Colon (tissue), 2 donors: ENCODE results near the gene PTBP3.
"Not testable (repeated sequence)": the region's sequence is repeated elsewhere in the genome, so short reads cannot be mapped to it uniquely, and the experiment has no call there.

Source experiments
- FAIRE-seq: peaks from 2 replicates; lab custom pipeline; 2012; peaks lifted over from hg19 to GRCh38; lab: Jason Lieb, UNC
- donor health status: control.
- donor health status: control.

PTBP3 gene

DNA sequence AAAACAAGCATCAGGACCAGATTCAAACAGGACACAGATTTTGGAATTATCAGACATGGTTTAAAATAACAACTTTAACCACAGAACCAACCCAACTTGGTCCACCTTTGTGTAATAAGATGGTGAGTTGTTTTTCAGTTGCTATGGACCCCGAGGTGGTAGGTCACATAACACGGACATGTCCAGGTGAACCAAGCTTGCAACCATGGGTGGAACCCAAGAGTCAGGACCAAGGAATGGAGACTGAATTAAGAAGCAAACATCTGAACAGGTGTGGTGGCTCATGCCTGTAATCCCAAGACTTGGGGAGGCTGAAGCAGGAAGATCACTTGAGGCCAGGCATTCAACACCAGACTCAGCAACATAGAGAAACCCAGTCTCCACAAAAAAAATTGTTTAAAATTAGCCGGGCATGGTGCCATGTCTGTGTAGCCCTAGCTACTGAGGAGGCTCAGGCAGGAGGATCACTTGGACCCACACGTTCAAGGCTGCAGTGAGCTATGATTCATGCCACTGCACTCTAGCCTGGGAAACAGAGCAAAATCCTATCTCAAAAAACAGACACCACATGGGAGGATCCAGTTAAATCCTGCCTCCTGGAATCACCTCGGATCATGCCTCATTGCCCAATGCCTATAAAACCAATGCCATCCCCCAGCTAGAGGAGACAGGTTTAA lies 10.6 kb downstream of the PTBP3 start:
- no peak for FAIRE-seq

DNA sequence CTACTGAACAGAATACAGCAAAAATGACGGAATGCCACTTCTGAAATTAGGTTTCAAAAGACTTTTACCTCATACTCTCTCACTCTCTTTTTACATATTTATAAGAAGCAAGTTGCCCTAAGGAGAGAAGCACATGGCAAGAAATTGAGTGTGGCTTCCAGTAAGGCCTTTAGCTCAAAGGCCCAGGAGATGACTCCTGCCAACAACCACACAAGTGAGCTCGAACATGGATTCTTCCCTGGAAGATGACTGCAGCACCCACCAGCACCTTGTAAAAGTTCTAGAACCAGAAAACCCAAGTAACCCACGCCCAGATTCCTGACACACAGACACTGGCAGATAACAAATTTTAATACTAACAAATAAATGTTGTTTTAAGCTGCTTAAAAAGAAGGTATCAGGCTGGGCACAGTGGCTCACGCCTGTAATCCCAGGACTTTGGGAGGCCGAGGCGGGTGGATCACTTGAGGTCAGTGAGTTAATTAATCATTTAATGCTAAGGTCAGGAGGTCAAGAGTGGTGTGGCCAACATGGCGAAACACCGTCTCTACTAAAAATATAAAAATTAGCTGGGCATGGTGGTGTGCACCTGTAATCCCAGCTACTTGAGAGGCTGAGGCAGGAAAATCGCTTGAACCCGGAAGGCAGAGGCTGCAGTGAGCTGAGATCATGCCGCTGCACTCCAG lies 17.0 kb downstream of the PTBP3 start:
- no peak for FAIRE-seq

DNA sequence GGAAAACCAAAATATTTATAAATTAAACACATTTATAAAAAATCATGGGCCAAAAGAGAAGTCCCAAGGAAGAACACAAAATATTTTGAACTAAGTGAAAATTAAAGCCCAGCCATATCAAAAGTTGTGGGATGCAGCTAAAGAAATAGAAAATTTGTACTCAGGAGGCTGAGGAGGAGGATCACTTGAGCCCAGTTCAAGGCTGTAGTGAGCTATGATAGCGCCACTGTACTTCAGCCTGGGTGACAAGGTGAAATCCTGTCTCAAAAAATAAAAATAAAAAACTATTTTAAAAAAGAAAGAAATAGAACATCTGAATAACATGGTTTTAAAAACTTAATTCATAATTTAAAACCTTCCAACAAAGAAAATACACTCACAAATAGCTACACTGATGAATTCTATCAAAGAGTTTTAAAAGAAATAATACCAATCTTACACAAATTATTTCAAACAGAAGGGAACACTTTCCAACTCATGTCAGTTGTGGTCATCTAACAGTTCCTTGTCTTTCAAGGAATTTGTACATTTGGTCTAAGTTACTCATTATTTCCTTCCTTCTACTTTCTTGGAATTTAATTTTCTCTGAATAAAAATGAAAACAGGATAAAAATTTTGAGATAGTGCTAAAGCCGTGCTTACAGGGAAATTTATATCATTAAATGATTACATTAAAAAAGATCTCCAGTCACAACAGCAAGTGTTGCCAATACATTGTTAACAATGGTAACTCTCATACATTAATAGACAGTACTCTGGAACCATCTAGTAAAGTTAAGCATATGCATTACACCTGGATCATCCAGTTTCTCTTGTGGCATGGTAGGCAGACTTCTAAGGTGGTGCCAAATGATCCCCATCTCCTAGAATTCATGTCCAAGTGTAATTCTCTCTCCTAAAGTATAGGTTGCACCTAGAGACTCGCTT lies 17.8 kb downstream of the PTBP3 start:
- FAIRE-seq: no peak

DNA sequence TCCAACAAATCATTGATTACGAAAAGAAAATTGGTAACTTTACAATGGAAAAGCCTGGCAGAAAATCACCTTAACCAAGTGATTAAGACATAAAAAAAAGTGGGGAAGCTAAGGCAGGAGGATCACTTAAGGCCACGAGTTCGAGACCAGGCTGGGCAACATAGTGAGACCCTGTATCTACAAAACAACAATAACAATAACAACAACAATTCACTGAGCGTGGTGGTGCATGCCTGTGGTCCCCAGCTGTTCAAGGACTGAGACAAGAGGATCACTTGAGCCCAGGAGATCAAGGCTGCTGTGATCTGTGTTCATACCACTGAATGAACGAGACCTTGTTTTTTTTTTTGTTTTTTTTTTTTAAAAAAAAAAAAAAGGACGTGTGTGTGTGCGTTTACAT lies 21.3 kb downstream of the PTBP3 start:
- no peak for FAIRE-seq

DNA sequence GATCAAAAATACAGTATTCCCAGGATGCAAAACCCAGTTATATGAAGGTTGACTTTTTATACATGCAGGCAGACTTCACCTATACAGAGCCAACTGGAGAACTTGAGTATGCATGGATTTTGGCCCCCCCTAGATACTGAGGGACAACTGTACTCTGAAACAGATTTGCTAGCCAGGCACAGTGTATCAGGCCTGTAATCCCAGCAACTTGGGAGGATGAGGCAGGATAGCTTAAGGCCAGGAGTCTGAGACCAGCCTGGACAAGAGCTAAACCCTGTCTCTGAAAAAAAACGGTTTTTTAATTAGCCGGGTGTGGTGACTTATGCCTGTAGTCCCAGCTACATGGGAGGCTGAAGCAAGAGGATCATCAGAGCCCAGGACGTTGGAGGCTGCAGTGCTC lies 21.9 kb downstream of the PTBP3 start:
- FAIRE-seq: no peak

DNA sequence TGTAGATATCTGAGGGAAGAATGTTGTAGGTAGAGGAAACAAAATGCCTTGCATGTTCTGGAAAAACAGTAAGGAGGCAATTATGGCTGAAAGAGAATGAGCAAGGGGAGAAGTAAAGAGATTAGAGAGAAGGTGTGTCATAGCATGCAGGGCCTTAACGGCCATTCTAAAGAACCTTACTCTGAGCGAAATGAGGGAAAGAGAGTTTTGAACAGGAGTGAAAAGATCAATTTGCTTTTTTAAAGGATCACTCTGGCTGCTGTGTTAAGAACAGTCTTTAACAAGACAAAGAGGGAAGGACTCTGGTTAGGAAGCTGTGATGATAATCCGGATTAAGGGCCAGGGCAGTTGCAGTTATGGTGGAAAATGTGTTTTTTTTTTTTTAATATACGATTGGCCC lies 22.6 kb downstream of the PTBP3 start:
- no peak for FAIRE-seq

DNA sequence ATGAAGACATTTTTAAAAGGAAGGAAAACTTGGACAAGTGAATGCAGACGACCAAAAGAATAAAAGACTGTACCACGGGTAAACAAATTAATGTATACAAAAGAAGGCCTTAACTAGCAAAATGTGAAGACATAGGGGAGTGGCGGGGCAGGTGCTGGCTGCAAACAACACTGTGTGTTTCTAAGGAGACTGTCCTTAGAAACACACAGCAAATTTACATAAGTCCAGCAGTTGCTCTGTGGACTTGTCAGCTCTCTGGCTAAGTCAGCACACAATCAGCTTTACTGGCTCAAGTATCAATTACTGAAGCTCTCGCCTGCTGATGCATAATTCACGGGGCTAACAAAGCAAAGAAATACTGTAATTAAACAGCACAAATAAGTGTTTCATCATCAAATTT lies 24.8 kb downstream of the PTBP3 start:
- no peak for FAIRE-seq

DNA sequence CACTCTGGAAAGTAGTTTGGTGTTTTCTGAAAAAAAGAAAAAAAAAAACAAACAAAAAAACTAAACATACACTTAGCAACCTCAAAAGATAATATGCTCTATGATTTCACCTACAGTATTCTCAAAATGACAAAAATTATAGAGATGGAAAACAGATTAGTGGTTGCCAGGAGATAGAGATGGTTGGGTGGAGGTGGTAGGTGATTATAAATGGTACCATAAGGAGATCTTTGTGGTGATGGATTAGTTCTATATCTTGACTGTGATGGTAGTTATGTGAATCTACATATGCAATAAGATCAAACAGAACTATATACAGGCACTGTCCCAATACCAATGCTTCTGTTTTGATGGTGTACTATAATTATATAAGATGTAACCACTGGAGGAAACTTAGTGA lies 32.0 kb downstream of the PTBP3 start:
- no peak for FAIRE-seq

DNA sequence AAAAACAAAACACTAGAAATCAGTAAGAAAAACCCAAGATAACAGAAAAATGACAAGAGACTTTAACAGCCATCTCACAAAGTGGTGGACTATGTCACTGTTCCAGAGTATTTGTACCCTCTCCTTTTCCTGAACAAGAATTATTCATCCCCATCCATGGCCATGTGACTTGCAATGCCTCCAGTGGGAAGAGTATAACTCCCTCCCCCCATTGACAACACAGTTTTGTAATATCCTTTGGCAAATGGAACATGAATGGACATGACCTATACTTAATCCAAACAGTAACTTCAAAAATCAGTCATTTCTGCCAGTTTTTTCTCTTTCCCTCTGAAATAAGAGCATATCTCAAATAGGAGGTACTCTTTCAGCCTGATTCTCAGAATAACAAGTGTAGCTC lies 33.9 kb downstream of the PTBP3 start:
- FAIRE-seq: no peak

DNA sequence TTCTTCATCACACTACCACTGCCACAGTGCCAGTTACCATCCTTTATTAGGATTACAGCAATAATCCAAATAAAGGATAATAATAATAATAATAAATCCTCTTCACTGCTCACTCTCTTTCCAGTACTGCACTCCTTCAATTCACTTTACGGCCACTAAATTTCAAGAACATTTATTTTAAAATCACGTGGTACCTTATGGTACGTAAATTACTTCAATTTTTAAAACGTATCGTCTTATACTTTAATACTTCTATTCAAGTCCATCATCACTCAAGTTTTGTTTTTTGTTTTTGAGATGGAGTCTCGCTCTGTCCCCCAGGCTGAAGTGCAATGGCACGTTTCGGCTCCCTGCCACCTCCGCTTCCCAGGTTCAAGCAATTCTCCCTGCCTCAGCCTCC lies 36.5 kb downstream of the PTBP3 start:
- FAIRE-seq: no peak

DNA sequence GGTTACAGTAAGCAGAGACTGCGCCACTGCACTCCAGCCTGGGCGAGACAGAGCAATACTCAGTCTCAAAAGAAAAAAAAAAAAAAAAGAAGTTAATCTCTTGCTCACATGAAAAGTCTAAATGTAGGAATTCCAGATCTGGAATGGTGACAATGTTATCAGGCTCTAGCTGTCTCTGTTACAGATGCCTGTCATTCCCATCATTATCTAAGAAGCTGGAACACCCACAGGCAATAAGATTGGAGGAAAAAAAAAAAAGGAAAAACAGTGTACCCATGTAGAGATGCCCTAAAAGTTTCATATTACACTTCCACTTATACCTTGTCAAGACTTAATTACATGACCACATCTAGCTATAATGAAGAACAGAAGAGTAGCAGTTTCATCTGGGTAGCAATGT lies 38.2 kb downstream of the PTBP3 start:
- FAIRE-seq: no peak

DNA sequence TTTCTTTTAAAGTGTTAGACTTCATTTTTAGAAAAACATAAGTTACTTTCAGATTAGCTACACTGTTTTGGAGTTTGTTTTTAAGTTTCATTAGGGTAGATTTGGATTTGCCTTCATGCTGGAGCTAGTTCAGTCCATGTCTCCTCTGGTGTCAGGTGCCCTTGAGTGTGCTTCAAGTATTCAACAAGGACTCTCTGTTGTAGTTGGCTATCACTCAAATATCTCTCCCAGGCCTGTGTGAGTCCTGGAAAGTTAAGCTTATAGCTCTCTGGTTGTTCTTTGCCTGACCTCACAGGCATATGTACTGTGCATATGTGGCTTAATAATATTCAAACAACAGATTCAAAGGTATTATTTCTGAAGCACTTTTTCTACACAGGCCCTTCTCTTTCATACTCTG lies 45.4 kb downstream of the PTBP3 start:
- no peak for FAIRE-seq

DNA sequence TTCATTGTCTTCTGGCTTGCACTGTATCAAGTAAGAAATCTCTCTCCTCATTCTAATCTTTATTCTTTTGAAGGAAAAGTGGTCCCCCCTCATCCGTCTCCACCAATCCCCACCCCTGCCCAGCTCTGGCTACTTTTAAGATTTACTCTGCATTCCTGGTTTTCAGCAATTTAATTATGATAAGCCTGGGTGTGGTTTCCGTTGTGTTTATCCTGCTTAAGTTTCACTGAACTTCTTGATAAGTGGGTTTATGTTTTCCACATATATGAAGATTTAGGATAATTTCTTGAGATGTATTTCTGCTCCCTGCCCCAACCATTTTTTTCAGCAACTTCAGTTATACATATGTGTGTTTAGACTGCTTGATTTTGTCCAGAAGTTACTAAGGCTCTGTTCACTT lies 46.5 kb downstream of the PTBP3 start:
- FAIRE-seq: no peak

DNA sequence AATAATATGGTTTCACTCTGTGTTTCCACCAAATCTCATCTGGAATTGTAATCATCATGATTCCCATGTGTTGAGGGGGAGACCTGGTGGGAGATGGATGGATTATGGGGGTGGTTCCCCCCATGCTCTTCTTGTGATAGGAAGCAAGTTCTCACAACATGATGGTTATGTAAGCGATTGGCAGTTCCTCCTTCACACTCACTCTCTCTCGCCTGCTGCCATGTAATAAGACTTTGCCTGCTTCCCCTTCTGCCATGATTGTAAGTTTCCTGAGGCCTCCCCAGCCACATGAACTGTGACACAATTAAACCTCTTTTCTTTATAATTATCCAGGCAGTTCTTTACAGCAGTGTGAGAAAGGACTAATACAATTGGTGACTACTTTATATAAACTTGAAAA lies 48.4 kb downstream of the PTBP3 start:
- FAIRE-seq: no peak

DNA sequence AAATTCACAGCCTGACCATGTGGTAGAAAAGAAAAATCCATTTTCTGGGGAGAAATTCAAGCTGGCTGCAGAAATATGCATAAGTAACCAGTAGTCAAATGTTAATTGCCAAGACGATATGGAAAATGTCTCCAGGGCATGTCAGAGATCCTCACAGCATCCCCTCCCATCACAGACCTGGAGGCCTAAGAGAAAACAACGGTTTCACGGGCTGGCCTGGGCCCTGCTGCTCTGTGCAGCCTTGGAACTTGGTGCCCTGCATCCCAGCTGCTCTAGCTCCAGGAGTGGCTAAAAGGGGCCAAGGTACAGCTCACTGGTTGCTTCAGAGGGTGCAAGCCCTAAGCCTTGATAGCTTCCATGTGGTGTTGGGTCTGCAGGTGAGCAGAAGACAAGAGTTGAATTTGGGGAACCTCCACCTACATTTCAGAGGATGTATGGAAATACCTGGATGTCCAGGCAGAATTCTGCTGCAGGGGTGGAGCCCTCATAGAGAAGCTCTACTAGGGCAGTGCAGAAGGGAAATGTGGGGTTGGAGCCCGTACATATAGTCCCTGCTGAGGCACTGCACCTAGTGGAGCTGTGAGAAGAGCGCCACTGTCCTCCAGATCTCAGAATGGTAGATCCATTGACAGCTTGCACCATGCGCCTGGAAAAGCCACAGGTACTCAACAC lies 49.7 kb downstream of the PTBP3 start:
- FAIRE-seq: no peak

DNA sequence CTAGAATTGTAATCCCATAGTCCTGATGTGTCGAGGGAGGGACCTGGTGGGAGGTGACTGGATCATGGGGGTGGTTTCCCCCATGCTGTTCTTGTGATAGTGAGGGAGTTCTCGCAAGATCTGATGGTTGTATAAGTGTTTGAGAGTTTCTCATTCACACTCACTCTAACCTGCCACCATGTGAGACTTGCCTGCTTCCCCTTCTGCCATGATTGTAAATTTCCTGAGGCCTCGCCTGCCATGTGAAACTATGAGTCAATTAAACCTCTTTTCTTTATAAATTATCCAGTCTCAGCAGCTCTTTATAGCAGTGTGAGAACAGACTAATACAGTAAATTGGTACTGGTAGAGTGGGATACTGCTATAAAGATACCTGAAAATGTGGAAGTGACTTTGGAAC lies 50.6 kb downstream of the PTBP3 start:
- FAIRE-seq: not testable (repeated sequence)

DNA sequence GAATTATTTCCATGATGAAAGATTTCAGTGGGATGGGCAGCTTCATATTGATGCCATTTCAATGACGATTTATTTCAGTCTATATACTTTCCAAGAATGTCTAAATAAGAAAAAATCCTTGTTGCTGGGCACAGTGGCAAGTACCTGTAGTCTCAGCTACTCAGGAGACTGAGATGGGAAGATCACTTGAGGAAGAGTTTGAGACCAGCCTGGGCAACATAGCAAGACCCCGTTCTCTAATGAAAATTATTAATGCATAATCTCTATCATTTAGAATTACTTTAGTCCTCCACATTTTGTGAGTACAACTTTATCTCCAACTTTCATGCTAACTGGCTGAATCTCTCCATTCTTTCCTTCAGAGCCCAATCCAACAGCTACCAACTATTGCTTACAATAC lies 52.5 kb downstream of the PTBP3 start:
- FAIRE-seq: no peak

DNA sequence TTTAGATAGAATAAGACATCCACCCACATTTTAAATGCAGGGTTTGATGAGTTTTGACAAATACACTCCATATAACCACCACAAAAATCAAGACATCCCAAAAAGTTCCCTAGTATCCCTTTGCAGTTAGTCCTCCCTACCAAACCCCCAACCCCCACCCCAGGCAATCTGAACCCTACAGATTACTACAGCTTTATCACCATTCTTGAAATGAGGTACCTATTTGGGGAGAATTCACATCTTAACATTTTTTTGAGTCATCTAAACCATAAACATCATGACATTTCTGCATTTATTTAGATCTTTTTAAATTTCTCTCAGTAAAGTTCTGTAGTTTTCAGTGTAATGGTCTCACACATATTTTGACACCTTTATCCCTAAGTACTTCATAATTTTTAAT lies 53.9 kb downstream of the PTBP3 start:
- no peak for FAIRE-seq

DNA sequence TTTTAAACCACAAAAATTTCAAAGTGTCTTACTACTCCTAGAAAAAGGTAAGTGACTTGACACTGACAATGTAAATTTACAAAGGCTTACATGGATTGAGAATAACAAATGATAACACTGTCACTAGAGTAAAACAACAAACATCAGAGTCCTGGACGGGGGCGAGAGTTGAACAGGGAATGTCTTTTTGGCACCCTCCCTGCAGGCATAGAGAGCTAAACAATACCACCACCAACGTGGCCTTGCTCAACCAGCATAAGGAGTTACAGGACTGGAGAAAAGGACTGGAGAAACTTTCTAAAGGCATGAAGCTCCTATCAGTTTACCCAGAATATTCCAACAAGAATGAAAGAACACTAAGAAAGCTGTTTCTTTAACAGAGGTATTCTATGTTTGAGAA lies 55.3 kb downstream of the PTBP3 start:
- no peak for FAIRE-seq

DNA sequence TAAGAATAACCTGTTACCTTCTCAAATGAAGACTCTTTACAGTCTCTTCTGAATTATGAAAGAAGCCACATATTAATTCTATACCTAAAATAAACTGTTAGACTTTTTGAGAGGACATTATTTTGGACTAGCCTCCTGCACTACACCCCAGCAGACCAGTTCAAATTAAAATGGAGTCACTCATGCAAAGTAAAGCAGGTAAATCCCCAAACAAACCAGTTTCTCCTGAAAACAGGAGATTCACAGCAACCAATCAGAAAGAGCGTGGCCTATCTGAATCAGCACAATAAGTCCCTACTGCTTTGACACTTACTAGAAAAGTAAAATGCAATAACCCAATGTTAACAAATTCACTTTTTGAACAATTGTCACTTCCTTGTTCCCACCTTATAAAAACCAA lies 58.8 kb downstream of the PTBP3 start:
- no peak for FAIRE-seq

DNA sequence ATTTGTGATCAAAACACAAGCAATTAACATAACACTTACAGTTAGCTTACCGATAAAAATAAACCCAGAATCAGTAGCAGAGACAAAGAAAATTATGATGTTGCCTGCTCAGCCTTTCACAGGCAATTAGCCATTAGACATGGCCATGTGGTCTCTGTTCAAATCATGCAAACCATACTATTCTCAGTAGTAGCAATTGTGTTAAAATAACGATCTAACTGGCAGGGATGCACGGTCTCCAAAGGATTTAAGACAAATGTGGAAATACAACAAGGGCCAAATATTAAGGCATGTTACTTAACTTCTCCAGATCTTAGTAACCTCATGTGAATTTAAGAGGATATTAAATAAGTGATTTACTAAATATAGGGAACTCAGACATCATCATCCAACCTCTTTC lies 59.5 kb downstream of the PTBP3 start:
- FAIRE-seq: no peak

DNA sequence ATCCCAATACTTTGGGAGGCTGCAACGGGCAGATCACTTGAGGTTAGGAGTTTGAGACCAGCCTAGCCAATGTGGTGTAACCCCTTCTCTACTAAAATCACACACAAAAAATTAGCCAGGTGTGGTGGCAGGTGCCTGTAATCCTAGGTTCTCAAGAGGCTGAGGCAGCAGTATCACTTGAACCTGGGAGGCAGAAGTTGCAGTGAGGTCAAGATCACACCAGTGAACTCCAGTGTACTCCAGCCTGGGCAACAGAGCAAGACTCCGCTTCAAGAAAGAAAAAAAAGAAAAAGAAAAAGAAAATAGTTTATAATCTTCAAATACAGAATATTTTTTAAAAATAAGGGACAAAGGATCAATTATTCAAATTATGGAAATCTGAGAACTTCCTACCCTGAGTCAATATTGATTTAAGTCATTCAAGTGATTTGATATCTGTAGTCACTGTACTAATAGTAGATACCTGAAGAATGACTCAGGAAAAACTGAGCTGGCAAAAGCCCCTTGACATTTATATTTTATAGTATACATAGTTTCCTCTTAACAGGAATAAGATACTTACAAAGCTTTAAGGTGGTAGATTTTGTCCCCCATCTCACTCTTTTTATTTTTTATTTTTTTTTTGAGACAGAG lies 61.8 kb downstream of the PTBP3 start:
- FAIRE-seq: no peak
